Heart right ventricle (tissue), 16 donors: Measurements from ENCODE around the gene STX12. TPM values are rescaled to one million over a fixed set of nuclear protein-coding genes. Genes with fewer than 3 reads are reported as not detected.

Source experiments
- ATAC-seq, 8 donors: fragments of 200-7000 bp; cut with Tn5 transposase; one replicate each; pipeline ENCODE4 v1.9.1; 2020; ENCODE audit warnings: mild to moderate bottlenecking in 8 of 8, moderate library complexity in 8 of 8, moderate number of reproducible peaks in 1 of 8
- DNase-seq, 2 donors: peaks; one replicate each; pipeline ENCODE4 v3.0.0-alpha.2; 2020
- H3K27ac ChIP-seq, 10 donors: fragments of 200-600 bp; sonication (generic) in 2 of 10; one replicate each; pipeline versions ENCODE4 v1.5.0 to v1.8.0; 2020 to 2022; ENCODE audit warnings: mild to moderate bottlenecking in 3 of 10
- H3K27me3 ChIP-seq, 7 donors: fragments of 200-600 bp; one replicate each; pipeline ENCODE4 v1.8.0; 2021 to 2022; ENCODE audit warnings: mild to moderate bottlenecking in 2 of 7
- H3K36me3 ChIP-seq, 9 donors: fragments of 200-600 bp; sonication (generic) in 1 of 9; one replicate each; pipeline versions ENCODE4 v1.5.0 to v1.8.0; 2020 to 2022; ENCODE audit warnings: mild to moderate bottlenecking in 2 of 9
- H3K4me1 ChIP-seq, 9 donors: fragments of 200-600 bp; sonication (generic) in 1 of 9; one replicate each; pipeline versions ENCODE4 v1.5.0 to v1.8.0; 2020 to 2022; ENCODE audit warnings: mild to moderate bottlenecking in 4 of 9
- H3K4me3 ChIP-seq, 10 donors: fragments of 200-600 bp; sonication (generic) in 2 of 10; one replicate each; pipeline versions ENCODE4 v1.5.0 to v1.8.0; 2020 to 2022; ENCODE audit warnings: mild to moderate bottlenecking in 7 of 10, moderate library complexity in 2 of 10
- H3K9me3 ChIP-seq, 11 donors: fragments of 200-600 bp in 10 of 11; sonication (generic) in 2 of 11; one replicate each; pipeline versions ENCODE4 v1.5.0 to v1.8.0; 2013 to 2022; ENCODE audit warnings: mild to moderate bottlenecking in 2 of 11, control low read depth in 1 of 11, moderate library complexity in 1 of 11
- WGBS, 2 donors: extraction: QIAGEN DNeasy Blood & Tissue Kit; methylation state at CpG; one replicate each; pipeline ENCODE4 v1.1.7; 2013; ENCODE audit warnings: inconsistent platforms in 1 of 2; 5-methylcytosine and 5-hydroxymethylcytosine counted together
- intact Hi-C, 10 donors: fragments of 100-400 bp; cut with DNase I; formaldehyde crosslinking; loops; one replicate each; pipeline versions ENCODE4 v1.11.1 to v1.14.2; 2022
- polyA plus RNA-seq, 2 donors: library from polyadenylated mRNA; stranded (reverse); fragments of 200-250 nt; gene quantifications; one replicate each; pipeline ENCODE4 v1.2.3, GENCODE V29; 2013
- total RNA-seq, 10 donors: library from RNA; stranded (reverse); fragmentation: NEBNext Ultra II Directional in 3 of 10; extraction: Animal tissue kit (Norgen Biotek cat#: 25700) in 3 of 10; gene quantifications; one replicate each; pipeline versions ENCODE4 v1.2.1 to v1.2.4, GENCODE V29; 2021 to 2023
- TF ChIP-seq, protein P1 (sequence below), 9 donors: fragments of 200-600 bp; sonication (generic) in 2 of 9; IDR thresholded peaks; one replicate each; pipeline versions ENCODE4 v1.5.0 to v1.8.0; 2021 to 2022; ENCODE audit warnings: antibody characterized with exemption in 9 of 9, mild to moderate bottlenecking in 5 of 9, moderate library complexity in 1 of 9
- donor health status: Arrhythmogenic right ventricular cardiomyopathy.
- donor health status: ischemic (EF 13 %, LVEDD 7.1; RV severe dilation, severe dysfunction).
- donor health status: healthy with polysubstance abuse.
- donor health status: DM: no; HTN: yes; CAD: no.
- donor health status: DM: no; HTN: no; CAD: no.
- donor health status: ischemic (EF 25% LVEDD 6.9; RV normal size, moderate dysfunction).
- donor health status: ischemic (EF 25% LVEDD 5.7; RV mildly dilated, moderate dysfunction).
- donor health status: healthy.
- donor health status: DM: yes; HTN: yes; CAD: no.
- donor health status: Ischemic cardiomyopathy.
- donor health status: ischemic (EF 35%, LVEDD 5.7; RV mildly dilated, moderate dysfunction).
- donor health status: nonischemic (EF 11% LVEDD 7.7; RV severe dilation, severe dysfunction).
- donor health status: DM: yes; HTN: yes; CAD: no.
- donor health status: PGD.
- donor health status: ischemic (EF 29% LVEDD 5.4; RV normal size, mild dysfunction).
- donor health status: nonischemic (EF 23%, LVEDD 6.1; RV moderate dilation, normal function).

Gene STX12
- total and polyA plus RNA-seq, 12 donors: 15.1 to 45.7 (median 21.2) TPM

DNA sequence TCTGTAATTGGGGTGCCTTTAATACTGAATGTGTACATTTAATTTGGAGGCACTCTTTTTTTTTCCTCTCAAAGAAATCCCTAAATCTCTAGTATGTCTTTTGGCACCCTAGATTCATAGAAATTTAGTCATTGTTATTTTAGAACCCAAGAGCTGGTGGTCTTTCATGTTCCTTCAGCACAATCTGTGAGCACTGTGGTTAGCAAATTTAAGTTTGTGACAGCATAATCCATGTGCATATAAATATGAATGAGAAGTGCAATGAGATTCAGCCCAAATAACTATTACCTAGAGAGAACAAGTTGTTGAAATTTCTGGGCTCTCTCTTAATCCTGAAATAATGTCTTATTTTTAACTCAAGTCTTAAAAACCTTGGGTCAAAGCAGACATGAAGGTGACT, 62.0 kb downstream of the STX12 start:
- DNase-seq: no peak
- ATAC-seq: no peak
- TF ChIP-seq, protein P1, sequence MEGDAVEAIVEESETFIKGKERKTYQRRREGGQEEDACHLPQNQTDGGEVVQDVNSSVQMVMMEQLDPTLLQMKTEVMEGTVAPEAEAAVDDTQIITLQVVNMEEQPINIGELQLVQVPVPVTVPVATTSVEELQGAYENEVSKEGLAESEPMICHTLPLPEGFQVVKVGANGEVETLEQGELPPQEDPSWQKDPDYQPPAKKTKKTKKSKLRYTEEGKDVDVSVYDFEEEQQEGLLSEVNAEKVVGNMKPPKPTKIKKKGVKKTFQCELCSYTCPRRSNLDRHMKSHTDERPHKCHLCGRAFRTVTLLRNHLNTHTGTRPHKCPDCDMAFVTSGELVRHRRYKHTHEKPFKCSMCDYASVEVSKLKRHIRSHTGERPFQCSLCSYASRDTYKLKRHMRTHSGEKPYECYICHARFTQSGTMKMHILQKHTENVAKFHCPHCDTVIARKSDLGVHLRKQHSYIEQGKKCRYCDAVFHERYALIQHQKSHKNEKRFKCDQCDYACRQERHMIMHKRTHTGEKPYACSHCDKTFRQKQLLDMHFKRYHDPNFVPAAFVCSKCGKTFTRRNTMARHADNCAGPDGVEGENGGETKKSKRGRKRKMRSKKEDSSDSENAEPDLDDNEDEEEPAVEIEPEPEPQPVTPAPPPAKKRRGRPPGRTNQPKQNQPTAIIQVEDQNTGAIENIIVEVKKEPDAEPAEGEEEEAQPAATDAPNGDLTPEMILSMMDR (IDR thresholded peaks at IDR 0.05): no peak
- peaks cover 0 to 35% (median 22%) of the 10 kb centered on the region in 9 donors for H3K4me1 ChIP-seq
- intact Hi-C loops: no loop called here
- H3K4me3 ChIP-seq: no peak overlapping the region
- H3K9me3 ChIP-seq: no peaks in the 10 kb centered on the region
- H3K36me3 ChIP-seq: peaks cover 0 to 70% (median 17%) of the 10 kb centered on the region in 9 donors
- no peaks in the 10 kb centered on the region for H3K27me3 ChIP-seq
- no peak overlapping the region for H3K27ac ChIP-seq

DNA sequence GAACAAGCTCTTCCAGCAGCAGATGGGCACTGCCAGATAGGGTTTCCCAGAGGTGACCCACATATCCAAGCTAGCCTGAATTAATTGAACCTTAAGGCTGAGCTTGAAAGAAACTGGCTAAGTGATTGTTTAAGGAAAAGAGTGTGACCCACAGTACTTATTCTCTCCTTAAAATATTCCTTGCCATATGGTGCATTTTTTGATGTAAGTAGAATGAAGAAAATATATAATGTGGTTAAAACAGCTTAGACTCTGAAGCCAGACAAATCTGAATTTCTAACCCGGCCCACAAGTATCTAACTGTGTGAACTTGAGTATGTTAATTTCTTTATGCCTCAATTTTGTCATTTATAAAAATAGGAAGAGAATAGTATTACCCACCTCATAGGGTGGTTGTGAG, 62.5 kb downstream of the STX12 start:
- ATAC-seq: no peak
- WGBS, 2 donors: 96 to 100% methylated on average over 1 of the region's 1 CpG

DNA sequence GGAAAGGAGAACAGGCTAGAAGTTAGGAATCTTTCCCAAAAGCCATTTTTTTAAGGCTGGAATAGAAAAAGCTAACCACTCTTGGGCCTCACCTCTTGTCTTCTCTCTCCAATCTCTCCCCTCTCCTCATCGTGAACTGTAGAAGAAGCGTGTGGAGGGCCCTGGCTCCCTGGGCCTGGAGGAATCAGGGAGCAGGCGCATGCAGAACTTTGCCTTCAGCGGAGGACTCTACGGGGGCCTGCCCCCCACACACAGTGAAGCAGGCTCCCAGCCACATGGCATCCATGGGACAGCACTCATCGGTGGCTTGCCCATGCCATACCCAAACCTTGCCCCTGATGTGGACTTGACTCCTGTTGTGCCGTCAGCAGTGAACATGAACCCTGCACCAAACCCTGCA, 76.9 kb downstream of the STX12 start:
- 94 to 98% methylated on average over 7 of the region's 7 CpGs for WGBS, 2 donors
- H3K27me3 ChIP-seq: no peaks in the 10 kb centered on the region
- H3K4me1 ChIP-seq: no peaks in the 10 kb centered on the region
- ATAC-seq (no peak), DNase-seq (no peak)
- TF ChIP-seq, protein P1 (IDR thresholded peaks at IDR 0.05): no peak
- intact Hi-C loops: loop anchor here in 2 of 10 donors (10.0 kb wide), 1 partner anchor 345 kb away; no protein-coding TSS in a partner anchor
- H3K9me3 ChIP-seq: no peaks in the 10 kb centered on the region
- H3K4me3 ChIP-seq: no peak overlapping the region
- no peak overlapping the region for H3K27ac ChIP-seq
- peaks cover 0 to 70% (median 55%) of the 10 kb centered on the region in 9 donors for H3K36me3 ChIP-seq

More for the DNA sequence above, 62.5 kb downstream of the STX12 start:
- Histone ChIP-seq H3K9me3 (no peaks in the 10 kb centered on the region), H3K27ac (no peak overlapping the region), H3K27me3 (no peaks in the 10 kb centered on the region), H3K4me1 (peaks cover 0 to 35% (median 22%) of the 10 kb centered on the region in 9 donors), H3K36me3 (peaks cover 0 to 74% (median 22%) of the 10 kb centered on the region in 9 donors), H3K4me3 (no peak overlapping the region)
- DNase-seq: no peak
- intact Hi-C loops: no loop called here
- TF ChIP-seq, protein P1 (IDR thresholded peaks at IDR 0.05): no peak

DNA sequence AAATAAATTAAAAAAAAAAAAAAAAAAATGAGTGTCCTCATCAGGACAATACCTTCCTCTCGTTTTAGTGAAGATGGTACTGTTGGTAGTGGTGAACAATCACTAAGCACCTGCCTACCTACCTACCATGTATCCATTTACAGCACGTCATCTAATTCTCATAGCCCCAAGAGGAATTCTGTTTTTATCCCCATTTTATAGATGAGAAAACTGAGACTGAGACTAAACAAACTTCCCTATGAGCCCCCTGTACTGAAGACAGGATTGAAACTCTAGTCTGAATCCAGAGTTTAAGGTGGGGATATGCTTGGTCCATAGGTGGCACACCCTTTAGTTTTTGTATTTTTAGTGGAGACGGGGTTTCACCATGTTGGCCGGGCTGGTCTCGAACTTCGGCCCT, 82.1 kb downstream of the STX12 start:
- TF ChIP-seq, protein P1 (IDR thresholded peaks at IDR 0.05): no peak
- no peak for ATAC-seq

More for the DNA sequence above, 82.1 kb downstream of the STX12 start:
- WGBS, 2 donors: 89 to 93% methylated on average over 6 of the region's 6 CpGs
- no peak overlapping the region for H3K4me3 ChIP-seq
- intact Hi-C loops: loop anchor here in 6 of 10 donors (5.0 to 10.0 kb wide), 5 partner anchors 117 to 340 kb away; partner anchors contain the start of gene EYA3 (in 1 of the 6)
- DNase-seq: no peak
- H3K4me1 ChIP-seq: peaks cover 0 to 18% (median 6%) of the 10 kb centered on the region in 9 donors
- H3K27me3 ChIP-seq: no peaks in the 10 kb centered on the region
- no peak overlapping the region for H3K27ac ChIP-seq
- no peaks in the 10 kb centered on the region for H3K9me3 ChIP-seq
- H3K36me3 ChIP-seq: peaks cover 0 to 19% (median 17%) of the 10 kb centered on the region in 9 donors
